ENCODE measurements around the gene THBS1.
A peak's percentile ranks its signal among the peaks of the same experiment; 100 is the strongest.

The THBS1 gene

DNA sequence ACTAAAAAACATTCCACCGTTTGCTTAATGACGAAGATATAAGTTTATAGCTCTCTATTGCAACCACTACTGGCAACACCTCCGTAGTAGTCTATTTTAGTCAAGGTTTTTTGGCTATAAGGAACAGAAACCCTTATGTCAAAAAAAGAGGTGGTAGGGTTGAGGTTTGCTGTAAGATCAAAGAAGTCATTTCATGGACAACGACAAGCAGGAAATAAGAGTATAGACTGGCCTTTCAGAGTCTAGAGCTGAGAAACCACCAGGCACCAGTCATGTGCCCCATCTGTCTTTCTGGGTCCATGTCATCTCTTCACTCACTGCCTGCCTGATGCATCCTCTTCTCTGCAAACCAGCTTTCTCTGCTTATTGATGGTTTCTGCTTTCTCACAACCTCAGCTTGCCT, 42.7 kb downstream of the THBS1 start:
- H3K4me3 ChIP-seq (replicated peaks; ENCODE audit: low read depth, low read length) = no peak overlapping the region
- no peak for DNase-seq (ENCODE audit: low read depth)
- TF ChIP-seq, protein P1, sequence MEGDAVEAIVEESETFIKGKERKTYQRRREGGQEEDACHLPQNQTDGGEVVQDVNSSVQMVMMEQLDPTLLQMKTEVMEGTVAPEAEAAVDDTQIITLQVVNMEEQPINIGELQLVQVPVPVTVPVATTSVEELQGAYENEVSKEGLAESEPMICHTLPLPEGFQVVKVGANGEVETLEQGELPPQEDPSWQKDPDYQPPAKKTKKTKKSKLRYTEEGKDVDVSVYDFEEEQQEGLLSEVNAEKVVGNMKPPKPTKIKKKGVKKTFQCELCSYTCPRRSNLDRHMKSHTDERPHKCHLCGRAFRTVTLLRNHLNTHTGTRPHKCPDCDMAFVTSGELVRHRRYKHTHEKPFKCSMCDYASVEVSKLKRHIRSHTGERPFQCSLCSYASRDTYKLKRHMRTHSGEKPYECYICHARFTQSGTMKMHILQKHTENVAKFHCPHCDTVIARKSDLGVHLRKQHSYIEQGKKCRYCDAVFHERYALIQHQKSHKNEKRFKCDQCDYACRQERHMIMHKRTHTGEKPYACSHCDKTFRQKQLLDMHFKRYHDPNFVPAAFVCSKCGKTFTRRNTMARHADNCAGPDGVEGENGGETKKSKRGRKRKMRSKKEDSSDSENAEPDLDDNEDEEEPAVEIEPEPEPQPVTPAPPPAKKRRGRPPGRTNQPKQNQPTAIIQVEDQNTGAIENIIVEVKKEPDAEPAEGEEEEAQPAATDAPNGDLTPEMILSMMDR (IDR thresholded peaks at IDR 0.05; ENCODE audit: low read length, missing control alignments) = no peak

DNA sequence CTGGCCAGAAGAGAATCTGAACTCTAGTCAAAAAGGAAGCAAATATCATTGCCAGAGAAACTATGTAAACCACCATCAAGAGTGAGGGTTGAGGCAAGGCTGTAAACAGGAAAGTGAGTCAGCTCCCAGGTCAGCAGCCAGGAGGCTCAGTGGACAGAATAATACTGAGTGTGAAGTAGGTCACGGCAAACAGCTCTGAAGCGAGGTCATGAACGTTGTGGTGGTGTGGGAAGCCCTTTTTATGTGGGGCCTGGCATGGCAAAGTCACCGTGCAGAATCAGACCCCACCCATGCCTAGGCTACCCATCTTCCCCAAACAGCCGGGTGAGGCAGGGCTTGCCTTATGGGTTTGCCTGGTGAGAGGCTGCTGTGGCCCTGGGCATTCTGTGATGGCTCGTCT, 43.9 kb downstream of the THBS1 start:
- peak; percentile 93 for DNase-seq (ENCODE audit: low read depth)
- TF ChIP-seq, protein P1 (IDR thresholded peaks at IDR 0.05; ENCODE audit: low read length, missing control alignments) = no peak
- no peak overlapping the region for H3K4me3 ChIP-seq (replicated peaks; ENCODE audit: low read depth, low read length)

DNA sequence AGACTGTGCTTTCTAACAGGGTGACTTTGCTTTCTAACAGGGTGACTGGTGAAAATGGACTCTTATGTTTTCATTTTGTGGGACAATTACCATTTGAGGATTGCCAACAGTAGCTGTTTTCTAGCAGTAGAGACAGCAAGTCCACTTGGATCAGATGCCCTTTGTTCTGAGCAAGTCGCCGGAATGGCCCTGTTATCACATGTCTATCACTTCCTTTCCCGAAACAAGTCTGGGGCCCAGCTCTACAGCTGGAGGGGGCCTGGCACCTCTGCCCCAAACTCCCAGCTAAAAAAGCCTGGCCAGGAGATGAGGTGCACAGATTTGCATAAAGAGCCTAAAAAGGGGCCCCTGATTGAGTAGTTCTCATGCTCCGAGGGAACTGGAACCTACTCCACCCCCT, 44.6 kb downstream of the THBS1 start:
- TF ChIP-seq, protein P1 (IDR thresholded peaks at IDR 0.05; ENCODE audit: low read length, missing control alignments) = no peak
- no peak overlapping the region for H3K4me3 ChIP-seq (replicated peaks; ENCODE audit: low read depth, low read length)
- DNase-seq (ENCODE audit: low read depth) = no peak

DNA sequence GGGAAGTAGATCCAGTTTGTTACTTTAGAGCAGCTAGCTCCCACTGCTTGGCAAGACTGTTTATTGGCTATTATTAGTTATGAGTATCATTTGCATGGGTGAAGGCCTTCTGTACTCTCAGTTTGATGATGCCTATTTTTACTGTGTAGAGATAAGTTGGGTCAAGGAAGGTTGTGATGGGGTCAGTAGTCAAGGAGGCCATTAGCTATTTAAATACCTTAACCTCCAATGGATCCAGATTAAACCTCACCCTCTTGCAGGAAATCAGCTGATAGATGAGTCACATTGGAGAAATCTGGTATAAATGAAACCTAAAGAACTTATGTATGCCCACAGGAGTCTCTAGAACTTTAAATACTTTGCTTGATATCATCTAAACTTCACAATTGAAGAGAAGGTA, 45.0 kb downstream of the THBS1 start:
- peak; percentile 46 for DNase-seq (ENCODE audit: low read depth)
- H3K4me3 ChIP-seq (replicated peaks; ENCODE audit: low read depth, low read length) = no peak overlapping the region
- TF ChIP-seq, protein P1 (IDR thresholded peaks at IDR 0.05; ENCODE audit: low read length, missing control alignments) = no peak

DNA sequence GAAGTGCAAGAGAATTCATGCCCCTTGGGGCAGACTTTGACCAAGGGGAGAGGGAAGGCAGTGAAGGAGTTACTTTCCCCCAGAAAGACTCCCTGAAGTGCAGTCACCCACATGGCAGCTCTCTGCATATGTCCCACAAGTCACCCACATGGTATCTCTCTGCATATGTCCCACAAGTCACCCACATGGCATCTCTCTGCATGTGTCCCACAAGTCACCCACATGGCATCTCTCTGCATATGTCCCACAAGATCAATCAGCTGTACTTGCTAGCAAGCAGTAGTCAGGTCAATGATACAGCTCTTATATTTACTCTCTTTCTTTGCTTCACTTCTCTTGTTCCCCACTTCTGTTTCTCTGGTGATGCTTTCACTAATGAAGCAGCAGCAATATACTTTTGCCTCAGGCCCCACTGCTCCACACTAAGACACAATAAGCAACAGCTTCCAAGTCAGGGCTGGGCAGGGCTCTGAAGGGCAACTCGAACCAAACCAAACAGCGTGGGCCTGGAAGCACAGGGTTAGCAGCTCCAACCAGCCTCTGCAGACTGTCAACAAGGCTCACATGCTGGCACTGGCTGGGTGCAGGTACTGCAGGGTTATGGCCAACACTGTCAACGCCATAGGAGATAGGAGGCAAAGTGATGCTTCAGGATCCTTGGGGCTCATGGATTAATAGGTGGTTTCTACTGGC, 46.7 kb downstream of the THBS1 start:
- no peak overlapping the region for H3K4me3 ChIP-seq (replicated peaks; ENCODE audit: low read depth, low read length)
- TF ChIP-seq, protein P1 (IDR thresholded peaks at IDR 0.05; ENCODE audit: low read length, missing control alignments) = no peak
- DNase-seq (ENCODE audit: low read depth) = no peak

DNA sequence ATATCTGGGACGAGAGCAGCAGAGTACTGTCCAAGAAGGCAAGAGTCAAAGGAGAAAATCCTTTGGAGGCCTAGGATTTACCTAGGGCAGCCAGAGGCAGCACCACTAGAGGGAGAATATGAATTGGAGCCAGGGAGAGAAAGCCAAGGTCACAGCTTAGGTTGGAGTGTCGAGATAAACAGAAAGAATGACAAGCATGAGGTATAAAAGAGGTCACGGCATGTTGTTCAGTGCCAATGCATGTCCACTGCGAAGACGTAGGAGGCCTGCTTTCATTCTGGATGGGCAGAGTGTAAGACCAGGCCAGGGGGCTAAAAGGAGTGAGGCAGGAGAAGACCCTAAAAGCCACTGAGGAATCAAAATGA, 47.2 kb downstream of the THBS1 start:
- TF ChIP-seq, protein P1 (IDR thresholded peaks at IDR 0.05; ENCODE audit: low read length, missing control alignments) = peak; percentile 40
- H3K4me3 ChIP-seq (replicated peaks; ENCODE audit: low read depth, low read length) = no peak overlapping the region
- no peak for DNase-seq (ENCODE audit: low read depth)

Measured in fibroblast of pulmonary artery (primary cell).